GM12891 (cell line): ENCODE data around the gene HBG2. TPM values are rescaled to one million over a fixed set of nuclear protein-coding genes. Genes with fewer than 3 reads are reported as not detected.
"Not testable (repeated sequence)": the region's sequence is repeated elsewhere in the genome, so short reads cannot be mapped to it uniquely, and the experiment has no call there.

Experiments used
- DNase-seq: peaks from one replicate; pipeline ENCODE4 v3.0.0; 2011; ENCODE audit warnings: low spot score; ENCODE audit not compliant: insufficient read length
- FAIRE-seq: peaks from 2 replicates; lab custom pipeline; 2011; peaks lifted over from hg19 to GRCh38; lab: Jason Lieb, UNC
- PAX5 ChIP-seq: IDR thresholded peaks from 2 replicates; pipeline ENCODE4 v1.6.1; 2011; ENCODE audit warnings: low read length, moderate library complexity, mild to moderate bottlenecking; ENCODE audit not compliant: insufficient read depth, severe bottlenecking
- POLR2A ChIP-seq: IDR thresholded peaks from 2 replicates; pipeline ENCODE4 v1.6.1; 2011; ENCODE audit warnings: low read depth, low read length, control low read depth
- POLR2AphosphoS5 ChIP-seq: IDR thresholded peaks from 2 replicates; pipeline ENCODE4 v1.6.1; 2011; ENCODE audit warnings: low read depth, low read length, control low read depth
- POU2F2 ChIP-seq: IDR thresholded peaks from 2 replicates; pipeline ENCODE4 v1.6.1; 2011; ENCODE audit warnings: low read depth, mild to moderate bottlenecking, control low read depth, low read length, moderate library complexity
- SPI1 ChIP-seq: IDR thresholded peaks from 2 replicates; pipeline ENCODE4 v1.6.1; 2011; ENCODE audit warnings: low read depth, low read length, control low read depth
- TAF1 ChIP-seq: IDR thresholded peaks from 2 replicates; pipeline ENCODE4 v1.6.1; 2011; ENCODE audit warnings: low read depth, low read length, control low read depth
- polyA plus RNA-seq: library from polyadenylated mRNA; unstranded; fragments of >200 nt; gene quantifications from one replicate; pipeline ENCODE4 v1.2.1, GENCODE V29; 2012; ENCODE audit warnings: low read depth, missing spikeins, inconsistent platforms; ENCODE audit not compliant: missing spikeins

HBG2 gene
- not detected for polyA plus RNA-seq

- not testable (repeated sequence) for FAIRE-seq, DNase-seq
Observed at GRCh38 chr11:5254646-5255413, at the start of gene HBG2. HBG2 (minus strand) TSS chr11:5254781; CDS start chr11:5254728, 53 bp downstream.

GRCh38 chr11:5304046-5304445, 49.5 kb upstream of the HBG2 start:
- no peak for FAIRE-seq
- TF ChIP-seq SPI1: no peak
- no peak for TF ChIP-seq TAF1
- TF ChIP-seq PAX5: no peak
- no peak for TF ChIP-seq POLR2AphosphoS5
- TF ChIP-seq POLR2A: no peak
- TF ChIP-seq POU2F2: no peak
- DNase-seq: no peak

DNA sequence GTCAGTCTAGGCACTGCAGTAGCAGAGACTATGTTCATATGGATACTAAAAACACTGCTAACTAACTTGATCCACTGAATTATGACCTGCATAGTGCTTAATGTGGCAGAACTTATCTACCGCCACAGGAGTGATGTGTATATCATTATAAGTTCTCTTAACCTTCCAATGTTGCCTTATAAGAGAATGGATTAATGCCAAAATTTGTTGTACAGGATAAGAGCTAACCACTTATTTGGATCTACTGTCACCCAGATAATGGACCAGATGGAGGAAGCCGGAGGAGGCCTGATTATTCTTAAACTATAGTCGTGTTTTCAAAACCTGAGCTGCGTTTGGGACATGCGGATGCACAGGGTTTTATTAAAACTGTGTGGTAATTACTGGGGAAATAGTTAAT, 49.0 kb upstream of the HBG2 start:
- DNase-seq: no peak
- no peak for FAIRE-seq
- no peak for TF ChIP-seq TAF1
- TF ChIP-seq PAX5: no peak
- TF ChIP-seq POLR2A: no peak
- no peak for TF ChIP-seq POU2F2
- TF ChIP-seq POLR2AphosphoS5: no peak
- no peak for TF ChIP-seq SPI1

DNA sequence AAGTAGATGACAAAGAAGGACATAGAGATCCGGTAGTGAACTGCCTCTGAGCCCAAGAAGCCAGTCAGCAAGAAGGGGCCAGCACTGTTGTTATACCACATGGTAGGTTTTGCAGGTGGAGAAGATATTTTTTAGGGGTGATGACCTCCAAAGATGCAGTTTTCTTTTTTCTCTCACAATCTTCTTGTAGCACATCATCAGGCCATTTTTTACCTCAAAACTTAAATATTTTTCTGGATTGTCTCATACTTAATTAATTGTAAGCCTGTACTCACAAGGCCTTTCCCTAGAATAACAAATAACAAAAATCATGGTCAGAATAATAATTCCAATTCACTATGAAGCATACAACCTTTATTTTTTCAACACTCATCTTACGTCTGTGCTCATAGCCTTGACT, 47.3 kb upstream of the HBG2 start, which contains the start of gene OR51B4:
TSS of gene OR51B4 (minus strand) at position 101 of the 400 bp plus-strand sequence. CDS start at position 101, 0 bp downstream.
- no peak for TF ChIP-seq TAF1
- no peak for TF ChIP-seq POU2F2
- no peak for TF ChIP-seq PAX5
- no peak for TF ChIP-seq POLR2A
- TF ChIP-seq POLR2AphosphoS5: no peak
- no peak for TF ChIP-seq SPI1
- no peak for DNase-seq
- no peak for FAIRE-seq

GRCh38 chr11:5300251-5300650, 45.7 kb upstream of the HBG2 start:
- TF ChIP-seq SPI1 (no peak), POU2F2 (no peak), TAF1 (no peak), PAX5 (no peak), POLR2AphosphoS5 (no peak), POLR2A (no peak)
- no peak for FAIRE-seq
- DNase-seq: no peak

- FAIRE-seq: no peak
- no peak for TF ChIP-seq PAX5
- TF ChIP-seq SPI1: no peak
- no peak for TF ChIP-seq POLR2AphosphoS5
- TF ChIP-seq POLR2A: no peak
- TF ChIP-seq TAF1: no peak
- TF ChIP-seq POU2F2: no peak
- no peak for DNase-seq
Observed at GRCh38 chr11:5298451-5298850, 43.9 kb upstream of the HBG2 start.

GRCh38 chr11:5297721-5298323, 43.2 kb upstream of the HBG2 start:
- FAIRE-seq: no peak
- DNase-seq: no peak
- TF ChIP-seq POU2F2: no peak
- no peak for TF ChIP-seq PAX5
- no peak for TF ChIP-seq POLR2A
- TF ChIP-seq SPI1: no peak
- TF ChIP-seq TAF1: no peak
- no peak for TF ChIP-seq POLR2AphosphoS5

GRCh38 chr11:5294342-5294995, 39.9 kb upstream of the HBG2 start:
- DNase-seq, FAIRE-seq: not testable (repeated sequence)

DNA sequence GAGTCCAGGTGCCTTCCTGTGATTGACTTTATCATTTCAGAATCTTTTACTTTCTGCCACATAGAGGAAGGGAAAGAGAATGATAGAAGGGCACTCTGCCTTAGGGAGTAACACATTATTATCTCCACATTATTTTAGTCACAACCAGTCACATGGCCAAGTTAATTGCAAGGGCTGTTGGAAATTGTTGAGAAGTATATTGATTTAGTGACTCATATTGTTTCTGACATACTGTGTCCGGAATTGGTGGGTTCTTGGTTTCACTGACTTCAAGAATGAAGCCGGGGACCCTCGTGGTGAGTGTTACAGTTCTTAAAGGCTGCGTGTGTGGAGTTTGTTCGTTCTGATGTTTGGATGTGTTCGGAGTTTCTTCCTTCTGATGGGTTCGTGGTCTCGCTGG, 38.4 kb upstream of the HBG2 start:
- FAIRE-seq (no peak), DNase-seq (no peak)
- TF ChIP-seq POU2F2: no peak
- TF ChIP-seq POLR2AphosphoS5: no peak
- TF ChIP-seq PAX5: no peak
- TF ChIP-seq SPI1: no peak
- no peak for TF ChIP-seq TAF1
- no peak for TF ChIP-seq POLR2A
